Endodermal cell (in vitro differentiated cells): ENCODE data around the gene TRABD. TPM values are rescaled to one million over a fixed set of nuclear protein-coding genes. Genes with fewer than 3 reads are reported as not detected.

Source experiments
- DNase-seq: peaks from one replicate; pipeline ENCODE4 v3.0.0-alpha.2; 2017
- H3K27ac ChIP-seq: 2 replicates; pipeline ENCODE4 v1.5.1; 2013; ENCODE audit warnings: mild to moderate bottlenecking, low read depth, low read length, moderate library complexity
- H3K27me3 ChIP-seq: 2 replicates; pipeline ENCODE4 v1.6.1; 2013; ENCODE audit warnings: mild to moderate bottlenecking, low read length, moderate library complexity; ENCODE audit not compliant: insufficient read depth, control insufficient read depth, poor library complexity, severe bottlenecking
- H3K36me3 ChIP-seq: 2 replicates; pipeline ENCODE4 v1.7.0; 2013; ENCODE audit warnings: mild to moderate bottlenecking, low read length, moderate library complexity; ENCODE audit not compliant: control insufficient read depth, insufficient read depth
- H3K4me1 ChIP-seq: one replicate; pipeline ENCODE4 v1.7.0; 2013; ENCODE audit warnings: low read length; ENCODE audit not compliant: control insufficient read depth, insufficient read depth
- H3K4me3 ChIP-seq: 2 replicates; pipeline ENCODE4 v1.5.1; 2013; ENCODE audit warnings: mild to moderate bottlenecking, low read length, moderate library complexity
- H3K9ac ChIP-seq: 2 replicates; pipeline ENCODE4 v1.6.1; 2013; ENCODE audit warnings: mild to moderate bottlenecking, low read length, moderate library complexity; ENCODE audit not compliant: poor library complexity, severe bottlenecking; ENCODE audit errors: extremely low read depth
- H3K9me3 ChIP-seq: 2 replicates; pipeline ENCODE4 v1.6.1; 2013; ENCODE audit warnings: mild to moderate bottlenecking, low read length, moderate library complexity; ENCODE audit not compliant: control insufficient read depth
- H3K27ac Mint-ChIP-seq: 2 replicates; pipeline ENCODE4 v1.8.0; 2020; ENCODE audit warnings: mixed read lengths
- H3K27me3 Mint-ChIP-seq: 2 replicates; pipeline ENCODE4 v1.8.0; 2021; ENCODE audit warnings: mild to moderate bottlenecking, mixed read lengths; ENCODE audit not compliant: insufficient read depth
- H3K36me3 Mint-ChIP-seq: 2 replicates; pipeline ENCODE4 v1.8.0; 2020; ENCODE audit warnings: low read depth, mixed read lengths
- H3K4me1 Mint-ChIP-seq: 2 replicates; pipeline ENCODE4 v1.8.0; 2020; ENCODE audit warnings: mixed read lengths
- H3K4me3 Mint-ChIP-seq: 2 replicates; pipeline ENCODE4 v1.8.0; 2020; ENCODE audit warnings: mild to moderate bottlenecking, moderate library complexity, mixed read lengths
- H3K9me3 Mint-ChIP-seq: 2 replicates; pipeline ENCODE4 v1.8.0; 2020; ENCODE audit warnings: mild to moderate bottlenecking, mixed read lengths
- CTCF ChIP-seq: fragments of 200-600 bp; sonication (generic); conservative IDR thresholded peaks from 2 replicates; pipeline ENCODE4 v1.5.0; 2021; ENCODE audit warnings: antibody characterized with exemption, mild to moderate bottlenecking
- WGBS, 2 experiments: methylation state at CpG; one replicate each; pipeline versions ENCODE4 v1.1.5 to v1.1.7; 2013; ENCODE audit warnings: missing lambda C conversion rate in 2 of 2, mixed read lengths in 1 of 2; ENCODE audit not compliant: insufficient coverage in 1 of 2, insufficient read length in 1 of 2; 5-methylcytosine and 5-hydroxymethylcytosine counted together
- total RNA-seq, 2 donors: library from RNA; stranded (reverse); fragmentation: NEBNext Ultra II Directional in 1 of 2; extraction: Animal tissue kit (Norgen Biotek cat#: 25700) in 1 of 2; gene quantifications; 2 replicates in 1 of 2; 3 replicates in 1 of 2; pipeline ENCODE4 v1.2.1, GENCODE V29; 2021

TRABD gene
- total RNA-seq, 2 donors from 2014 or later: 49.6 to 56.4 TPM

GRCh38 chr22:50222508-50222907 is 36.8 kb downstream of the TRABD start:
- peaks cover 65% of the 10 kb centered on the region for H3K36me3 Mint-ChIP-seq
- Histone ChIP-seq H3K27ac (no peak overlapping the region), H3K4me3 (no peak overlapping the region), H3K36me3 (peaks cover 30% of the 10 kb centered on the region), H3K9me3 (no peaks in the 10 kb centered on the region), H3K27me3 (no peaks in the 10 kb centered on the region), H3K9ac (no peak overlapping the region), H3K4me1 (no peaks in the 10 kb centered on the region)
- WGBS, 2 experiments: 89 to 100% methylated on average over 3 to 8 of the region's 8 CpGs
- no peak overlapping the region for H3K27ac Mint-ChIP-seq
- H3K4me3 Mint-ChIP-seq: no peak overlapping the region
- H3K4me1 Mint-ChIP-seq: no peaks in the 10 kb centered on the region
- no peaks in the 10 kb centered on the region for H3K27me3 Mint-ChIP-seq
- peak; percentile 22 for DNase-seq
- no peaks in the 10 kb centered on the region for H3K9me3 Mint-ChIP-seq
- no peak for TF ChIP-seq CTCF

GRCh38 chr22:50224071-50224470 is 38.4 kb downstream of the TRABD start:
- DNase-seq: no peak
- 95 to 97% methylated on average over 14 to 16 of the region's 16 CpGs for WGBS, 2 experiments
- Histone ChIP-seq H3K9ac (no peak overlapping the region), H3K36me3 (peaks cover 25% of the 10 kb centered on the region), H3K4me3 (no peak overlapping the region), H3K27me3 (no peaks in the 10 kb centered on the region), H3K9me3 (no peaks in the 10 kb centered on the region), H3K27ac (no peak overlapping the region), H3K4me1 (no peaks in the 10 kb centered on the region)
- H3K36me3 Mint-ChIP-seq: peaks cover 52% of the 10 kb centered on the region
- H3K4me1 Mint-ChIP-seq: no peaks in the 10 kb centered on the region
- H3K27me3 Mint-ChIP-seq: no peaks in the 10 kb centered on the region
- H3K9me3 Mint-ChIP-seq: no peaks in the 10 kb centered on the region
- no peak overlapping the region for H3K27ac Mint-ChIP-seq
- TF ChIP-seq CTCF: no peak
- no peak overlapping the region for H3K4me3 Mint-ChIP-seq

- Mint-ChIP-seq H3K9me3 (no peaks in the 10 kb centered on the region), H3K27me3 (no peaks in the 10 kb centered on the region)
Observed at GRCh38 chr22:50225200-50225969, 39.7 kb downstream of the TRABD start.

More at GRCh38 chr22:50225200-50225969, 39.7 kb downstream of the TRABD start:
- Mint-ChIP-seq H3K4me3 (no peak overlapping the region), H3K27ac (no peak overlapping the region), H3K4me1 (no peaks in the 10 kb centered on the region), H3K36me3 (peaks cover 49% of the 10 kb centered on the region)
- no peak for TF ChIP-seq CTCF
- H3K4me1 ChIP-seq: no peaks in the 10 kb centered on the region
- WGBS, 2 experiments: 91 to 98% methylated on average over 13 to 24 of the region's 24 CpGs
- no peak for DNase-seq
- H3K27me3 ChIP-seq: no peaks in the 10 kb centered on the region
- H3K27ac ChIP-seq: no peak overlapping the region
- H3K36me3 ChIP-seq: peaks cover 16% of the 10 kb centered on the region
- no peaks in the 10 kb centered on the region for H3K9me3 ChIP-seq
- no peak overlapping the region for H3K4me3 ChIP-seq
- H3K9ac ChIP-seq: no peak overlapping the region
